H9 (cell line): Measurements from ENCODE around the gene SYNE3. TPM values are rescaled to one million over a fixed set of nuclear protein-coding genes. Genes with fewer than 3 reads are reported as not detected.

ENCODE experiments used
- DNase-seq: peaks from one replicate; pipeline ENCODE4 v3.0.0-alpha.2; 2017
- H2AFZ ChIP-seq: one replicate; pipeline ENCODE4 v1.6.1; 2013; ENCODE audit warnings: mild to moderate bottlenecking, low read length, control low read depth, moderate library complexity
- H2AK5ac ChIP-seq: 2 replicates; pipeline ENCODE4 v1.6.1; 2013; ENCODE audit warnings: low read length, control low read depth, mixed read lengths; ENCODE audit not compliant: insufficient read length
- H2BK120ac ChIP-seq: one replicate; pipeline ENCODE4 v1.6.1; 2013; ENCODE audit warnings: low read depth, mild to moderate bottlenecking, low read length, control low read depth, inconsistent platforms; ENCODE audit not compliant: poor library complexity, severe bottlenecking
- H2BK12ac ChIP-seq: 2 replicates; pipeline ENCODE4 v1.6.1; 2013; ENCODE audit warnings: low read length, control low read depth, mixed read lengths, low read depth; ENCODE audit not compliant: insufficient read length
- H2BK15ac ChIP-seq: 2 replicates; pipeline ENCODE4 v1.6.1; 2013; ENCODE audit warnings: low read depth, low read length, control low read depth
- H2BK20ac ChIP-seq: one replicate; pipeline ENCODE4 v1.6.1; 2013; ENCODE audit warnings: low read depth, mild to moderate bottlenecking, low read length, control low read depth, inconsistent platforms; ENCODE audit not compliant: poor library complexity, severe bottlenecking
- H2BK5ac ChIP-seq: 2 replicates; pipeline ENCODE4 v1.6.1; 2013; ENCODE audit warnings: low read length, control low read depth, mixed read lengths; ENCODE audit not compliant: insufficient read length
- H3K14ac ChIP-seq: 2 replicates; pipeline ENCODE4 v1.6.1; 2013; ENCODE audit warnings: low read length, control low read depth; ENCODE audit not compliant: insufficient read depth
- H3K18ac ChIP-seq: 2 replicates; pipeline ENCODE4 v1.6.1; 2013; ENCODE audit warnings: low read depth, mild to moderate bottlenecking, mixed read lengths, low read length, control low read depth; ENCODE audit not compliant: insufficient read length
- H3K23ac ChIP-seq: 2 replicates; pipeline ENCODE4 v1.6.1; 2013; ENCODE audit warnings: low read length, control low read depth, mixed read lengths, low read depth; ENCODE audit not compliant: insufficient read length
- H3K23me2 ChIP-seq: 2 replicates; pipeline ENCODE4 v1.6.1; 2013; ENCODE audit warnings: low read depth, mild to moderate bottlenecking, mixed read lengths, low read length, control low read depth; ENCODE audit not compliant: insufficient read length, poor library complexity, severe bottlenecking
- H3K27ac ChIP-seq: 2 replicates; pipeline ENCODE4 v1.5.1; 2013; ENCODE audit warnings: low read length, control low read depth, mixed read lengths, low read depth; ENCODE audit not compliant: insufficient read length
- H3K27me3 ChIP-seq: 2 replicates; pipeline ENCODE4 v1.6.1; 2013; ENCODE audit warnings: low read length, control low read depth, inconsistent platforms; ENCODE audit not compliant: insufficient read depth
- H3K4ac ChIP-seq: 2 replicates; pipeline ENCODE4 v1.6.1; 2013; ENCODE audit warnings: low read depth, mild to moderate bottlenecking, control low read depth, inconsistent platforms, low read length, moderate library complexity
- H3K4me1 ChIP-seq: 2 replicates; pipeline ENCODE4 v1.6.1; 2013; ENCODE audit warnings: low read length, control low read depth, inconsistent platforms; ENCODE audit not compliant: insufficient read depth
- H3K4me2 ChIP-seq: 2 replicates; pipeline ENCODE4 v1.6.1; 2013; ENCODE audit warnings: low read length, control low read depth, mixed read lengths; ENCODE audit not compliant: insufficient read length, insufficient read depth
- H3K56ac ChIP-seq: 2 replicates; pipeline ENCODE4 v1.6.1; 2013; ENCODE audit warnings: low read depth, mild to moderate bottlenecking, mixed read lengths, low read length, control low read depth; ENCODE audit not compliant: insufficient read length
- H3K79me1 ChIP-seq: 2 replicates; pipeline ENCODE4 v1.6.1; 2013; ENCODE audit warnings: low read depth, mild to moderate bottlenecking, moderate library complexity, low read length, control low read depth, inconsistent platforms; ENCODE audit not compliant: insufficient read depth, poor library complexity, severe bottlenecking
- H3K79me2 ChIP-seq: 2 replicates; pipeline ENCODE4 v1.6.1; 2013; ENCODE audit warnings: low read length, control low read depth, inconsistent platforms; ENCODE audit not compliant: insufficient read depth
- H3K9ac ChIP-seq: 2 replicates; pipeline ENCODE4 v1.6.1; 2013; ENCODE audit warnings: low read length, control low read depth, mixed read lengths; ENCODE audit not compliant: insufficient read length; ENCODE audit errors: extremely low read depth
- H3K9me3 ChIP-seq: one replicate; pipeline ENCODE4 v1.6.1; 2013; ENCODE audit warnings: low read depth, low read length, inconsistent platforms; ENCODE audit not compliant: control insufficient read depth
- H3T11ph ChIP-seq: one replicate; pipeline ENCODE4 v1.6.1; 2013; ENCODE audit warnings: mild to moderate bottlenecking, low read length, control low read depth, inconsistent platforms
- H4K20me1 ChIP-seq: one replicate; pipeline ENCODE4 v1.6.1; 2013; ENCODE audit not compliant: control insufficient read depth, insufficient read length, insufficient read depth
- H4K5ac ChIP-seq: 2 replicates; pipeline ENCODE4 v1.6.1; 2013; ENCODE audit warnings: low read depth, mild to moderate bottlenecking, mixed read lengths, low read length, control low read depth; ENCODE audit not compliant: insufficient read length
- H4K8ac ChIP-seq: replicated peaks from 2 replicates; pipeline ENCODE4 v1.6.1; 2013; ENCODE audit warnings: low read length, control low read depth, mixed read lengths, low read depth; ENCODE audit not compliant: insufficient read length
- H4K91ac ChIP-seq: 2 replicates; pipeline ENCODE4 v1.6.1; 2013; ENCODE audit warnings: low read depth, mild to moderate bottlenecking, moderate library complexity, mixed read lengths, low read length, control low read depth; ENCODE audit not compliant: insufficient read length
- H3K27ac Mint-ChIP-seq, 3 experiments: 2 replicates in 2 of 3; 3 replicates in 1 of 3; pipeline ENCODE4 v1.8.0; 2020 to 2021; ENCODE audit warnings: mixed read lengths in 3 of 3, mild to moderate bottlenecking in 1 of 3, moderate library complexity in 1 of 3
- H3K27me3 Mint-ChIP-seq: 2 replicates; pipeline ENCODE4 v1.8.0; 2021; ENCODE audit warnings: low read depth, mild to moderate bottlenecking, moderate library complexity, mixed read lengths
- H3K36me3 Mint-ChIP-seq, 3 experiments: 2 replicates in 2 of 3; 3 replicates in 1 of 3; pipeline ENCODE4 v1.8.0; 2020 to 2021; ENCODE audit warnings: low read depth in 3 of 3, mixed read lengths in 3 of 3; ENCODE audit not compliant: insufficient read depth in 1 of 3
- H3K4me1 Mint-ChIP-seq, 2 experiments: 2 replicates each; pipeline ENCODE4 v1.8.0; 2020; ENCODE audit warnings: mixed read lengths in 2 of 2
- H3K4me3 Mint-ChIP-seq, 2 experiments: 2 replicates in 1 of 2; 3 replicates in 1 of 2; pipeline ENCODE4 v1.8.0; 2020 to 2021; ENCODE audit warnings: mild to moderate bottlenecking in 2 of 2, mixed read lengths in 2 of 2, moderate library complexity in 1 of 2
- H3K9me3 Mint-ChIP-seq, 2 experiments: 2 replicates in 1 of 2; 3 replicates in 1 of 2; pipeline ENCODE4 v1.8.0; 2020; ENCODE audit warnings: mild to moderate bottlenecking in 2 of 2, mixed read lengths in 2 of 2, moderate library complexity in 1 of 2
- CTCF ChIP-seq: fragments of 200-600 bp; sonication (generic); conservative IDR thresholded peaks from 3 replicates; pipeline ENCODE4 v1.8.0; 2021; ENCODE audit warnings: antibody characterized with exemption, mild to moderate bottlenecking
- WGBS: extraction: QIAGEN DNeasy Blood & Tissue Kit; methylation state at CpG from one replicate; pipeline ENCODE4 v1.1.7; 2013; ENCODE audit warnings: missing lambda C conversion rate, low lambda C conversion rate, mixed read lengths; ENCODE audit not compliant: insufficient read length; ENCODE audit errors: extremely low coverage; 5-methylcytosine and 5-hydroxymethylcytosine counted together
- total RNA-seq: library from RNA; stranded (reverse); gene quantifications from 2 replicates; pipeline ENCODE4 v1.2.1, GENCODE V29; 2021

SYNE3 gene
- total RNA-seq, 1 experiment from 2014 or later = 0.11 TPM

- Histone ChIP-seq H2BK20ac (no peak overlapping the region), H3K23ac (no peak overlapping the region), H3K79me1 (no peaks in the 10 kb centered on the region), H3K23me2 (peaks cover 6% of the 10 kb centered on the region), H2BK15ac (no peak overlapping the region), H3K9ac (no peak overlapping the region), H2BK12ac (no peak overlapping the region), H3T11ph (no peak overlapping the region), H4K20me1 (no peaks in the 10 kb centered on the region), H3K27me3 (peaks cover 12% of the 10 kb centered on the region), H3K56ac (no peak overlapping the region), H3K14ac (no peak overlapping the region), H3K4me1 (no peaks in the 10 kb centered on the region), H3K9me3 (no peaks in the 10 kb centered on the region), H4K5ac (no peak overlapping the region), H4K91ac (no peak overlapping the region), H2AK5ac (no peak overlapping the region), H2BK5ac (no peak overlapping the region), H3K27ac (no peak overlapping the region), H4K8ac (no peak overlapping the region), H3K79me2 (no peaks in the 10 kb centered on the region), H3K4ac (no peak overlapping the region), H2BK120ac (no peak overlapping the region), H3K4me2 (no peak overlapping the region), H2AFZ (no peak overlapping the region), H3K18ac (no peak overlapping the region)
- Mint-ChIP-seq H3K27ac (no peak overlapping the region), H3K4me3 (peak overlapping the region; percentile 14 to 73; a peak in 2 of 5 replicates), H3K36me3 (no peaks in the 10 kb centered on the region), H3K4me1 (peaks cover 10 to 18% of the 10 kb centered on the region in 2 experiments), H3K27me3 (peaks cover 59% of the 10 kb centered on the region), H3K9me3 (no peaks in the 10 kb centered on the region)
- peak; percentile 53 for DNase-seq
- WGBS = no CpG with 5 or more reads among the region's 9 CpGs
- no peak for TF ChIP-seq CTCF
These were observed 1.4 kb downstream of the SYNE3 start for GRCh38 chr14:95515080-95515489.
